GM19025 (cell line): Measurements from ENCODE around the gene ANO3.

Experiments
- ATAC-seq: cut with Tn5 transposase; IDR thresholded peaks from one replicate; pipeline ENCODE4 v1.9.1; 2021; ENCODE audit warnings: mild to moderate bottlenecking, low read depth, moderate library complexity; ENCODE audit not compliant: unreplicated experiment

ANO3 gene

DNA sequence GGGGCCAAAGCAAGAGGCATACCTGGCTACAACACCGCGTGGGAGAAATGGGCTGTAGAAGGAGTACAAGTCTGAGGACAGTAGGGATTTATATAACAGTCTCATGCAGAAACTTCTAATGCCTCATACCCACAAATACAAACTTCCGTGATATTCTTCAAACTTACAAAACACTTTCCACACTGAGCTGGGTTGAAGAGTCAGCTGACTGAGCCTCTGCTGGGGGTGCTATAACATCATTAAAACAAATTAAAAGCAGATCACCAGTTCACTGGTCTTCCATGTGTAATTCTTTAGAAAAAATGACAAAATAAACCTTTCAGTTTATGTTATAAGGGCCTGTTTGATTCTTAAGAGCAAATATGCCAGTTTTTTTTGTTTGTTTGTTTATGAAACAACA is 148.1 kb downstream of the ANO3 start:
- no peak for ATAC-seq

DNA sequence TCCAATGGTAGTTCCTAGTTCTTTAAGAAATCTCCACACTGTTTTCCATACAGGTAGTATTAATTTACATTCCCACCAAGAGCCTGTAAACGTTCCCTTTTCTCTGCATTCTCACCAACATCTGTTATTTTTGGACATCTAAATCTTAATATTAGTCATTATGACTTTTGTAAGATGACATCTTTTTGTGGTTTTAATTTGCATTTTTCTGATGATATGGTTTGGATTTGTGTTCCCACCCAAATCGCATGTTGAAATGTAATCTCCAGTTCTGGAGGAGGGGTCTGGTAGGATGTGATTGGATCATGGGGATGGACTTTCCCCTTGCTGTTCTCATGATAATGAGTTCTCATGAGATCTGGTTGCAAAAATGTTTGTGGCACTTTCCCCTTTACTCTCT is 151.2 kb downstream of the ANO3 start:
- ATAC-seq, result no peak

- ATAC-seq, result no peak
Observed at GRCh38 chr11:26490546-26490945, 158.6 kb downstream of the ANO3 start.

DNA sequence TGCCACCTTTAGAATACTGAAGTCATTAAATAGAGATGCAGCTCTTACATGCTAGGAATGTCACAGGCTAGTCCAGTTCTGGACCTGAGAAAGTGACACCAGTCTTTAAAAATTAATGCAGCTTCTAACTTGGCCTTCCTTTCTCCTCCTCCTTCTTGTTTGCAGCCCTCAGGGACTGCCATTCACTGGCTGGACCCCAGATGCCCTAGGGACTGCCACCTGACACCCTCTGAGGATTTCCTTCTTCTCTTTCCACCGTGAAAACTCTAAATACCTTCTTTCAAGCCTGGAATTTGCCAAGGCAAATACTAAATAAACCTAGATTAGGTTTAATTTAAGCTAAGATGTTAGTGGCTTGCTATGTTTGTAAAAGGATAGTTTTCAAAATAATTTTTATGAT is 161.7 kb downstream of the ANO3 start:
- ATAC-seq, result no peak

- no peak for ATAC-seq
Observed at GRCh38 chr11:26507229-26507628, 175.3 kb downstream of the ANO3 start.

DNA sequence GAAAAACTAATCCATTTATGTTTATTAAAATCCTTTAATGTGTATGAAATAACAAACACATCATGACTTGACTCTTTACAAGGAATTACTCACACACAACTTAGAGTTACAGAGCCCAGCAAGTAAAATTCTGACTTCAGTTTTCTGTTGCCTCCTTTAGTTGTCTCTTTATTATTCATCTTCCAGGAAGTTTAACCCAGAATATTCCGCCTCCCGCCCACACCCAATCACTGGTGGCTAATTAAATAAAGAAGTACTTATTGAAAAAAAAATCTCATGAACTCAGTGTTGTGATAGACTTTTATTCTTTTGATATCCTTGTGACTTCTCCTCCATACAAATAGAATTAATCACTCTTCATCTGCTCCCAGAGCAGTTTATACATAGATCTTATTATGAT is 178.2 kb downstream of the ANO3 start:
- ATAC-seq, result no peak

DNA sequence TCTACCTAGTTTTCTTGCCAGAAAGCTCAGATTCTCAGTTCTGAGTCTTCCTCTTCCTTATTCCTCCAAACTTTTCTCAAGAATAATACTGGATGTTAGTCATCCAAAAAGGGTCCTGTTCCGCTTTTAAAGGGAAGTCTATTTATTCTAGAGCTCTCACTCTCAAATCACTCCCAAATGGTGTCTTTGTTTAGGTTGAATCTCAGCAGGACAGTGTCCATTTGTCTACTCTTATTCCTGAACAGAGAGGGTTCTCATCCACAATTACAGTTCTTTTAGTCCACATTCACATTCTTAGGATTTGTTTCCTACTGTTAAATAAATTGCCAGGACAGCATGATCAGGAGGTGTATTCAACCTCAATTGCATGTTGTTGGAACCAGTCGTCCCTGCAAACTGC is 178.8 kb downstream of the ANO3 start:
- no peak for ATAC-seq

GRCh38 chr11:26512196-26512595 is 180.3 kb downstream of the ANO3 start:
- ATAC-seq, result no peak

DNA sequence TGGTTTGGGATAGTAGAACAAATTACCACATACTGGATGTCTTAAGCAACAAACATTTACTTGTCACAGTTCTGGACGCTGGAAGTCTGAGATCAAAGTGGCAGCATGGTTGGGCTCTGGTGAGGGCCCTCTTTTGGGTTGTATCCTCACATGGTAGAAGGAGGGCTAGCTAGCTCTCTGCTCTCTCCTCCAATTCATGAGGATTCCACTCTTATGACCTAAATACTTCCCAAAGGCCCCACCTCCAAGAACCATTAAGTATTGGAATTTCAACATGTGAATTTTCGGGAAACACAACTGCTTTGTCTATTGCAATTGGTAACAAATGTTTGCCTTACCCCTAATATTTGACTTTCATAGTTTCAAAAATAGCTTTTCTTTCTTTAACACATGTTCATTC is 187.5 kb downstream of the ANO3 start:
- no peak for ATAC-seq

DNA sequence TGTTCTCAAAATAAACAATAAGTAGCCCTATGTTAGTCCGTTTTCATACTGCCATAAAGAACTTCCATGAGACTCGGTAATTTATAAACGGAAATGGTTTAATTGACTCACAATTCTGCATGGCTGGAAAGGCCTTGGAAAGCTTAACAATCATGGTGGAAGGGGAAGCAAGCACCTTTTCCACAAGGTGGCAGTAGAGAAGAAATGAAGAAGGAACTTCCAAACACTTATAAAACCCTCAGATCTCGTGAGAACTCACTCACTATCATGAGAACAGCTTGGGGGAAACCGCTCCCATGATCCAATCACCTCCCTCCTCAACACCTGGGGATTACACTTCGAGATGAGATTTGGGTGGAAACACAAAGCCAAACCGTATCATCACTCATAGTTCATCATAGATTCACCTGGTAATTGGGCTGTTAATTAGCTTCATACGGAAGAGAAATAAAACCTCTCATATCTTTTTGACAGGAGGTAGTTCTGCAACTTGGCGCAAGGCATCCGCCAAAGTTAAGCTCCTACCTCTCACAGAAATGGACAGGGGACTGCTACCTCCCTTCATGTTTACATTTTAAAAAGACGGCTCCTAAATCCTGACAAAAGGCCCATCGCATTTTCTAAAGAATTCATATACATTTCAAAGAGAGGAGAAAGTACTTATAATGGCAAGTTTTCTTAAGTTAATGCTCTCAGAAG is 191.1 kb downstream of the ANO3 start:
- ATAC-seq, result no peak

DNA sequence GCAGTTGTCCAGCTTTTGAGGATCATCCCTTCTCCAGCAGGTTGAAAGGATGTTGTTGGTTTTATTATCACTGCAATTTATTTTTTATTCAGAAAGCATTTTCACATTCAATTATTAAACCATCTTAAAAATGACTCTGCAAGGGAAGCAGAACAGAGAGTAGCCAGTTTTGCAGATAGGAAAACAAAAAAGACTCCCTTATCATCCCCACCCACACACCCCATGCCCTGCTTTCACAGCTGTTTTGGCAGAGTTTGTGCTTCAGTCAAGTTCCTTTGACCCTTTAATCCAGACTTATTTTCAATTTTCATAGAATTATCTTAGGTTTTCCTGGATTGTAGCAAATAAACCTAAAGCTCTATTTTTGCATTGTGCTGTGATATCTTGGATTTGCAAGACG is 195.8 kb downstream of the ANO3 start:
- ATAC-seq, result no peak

DNA sequence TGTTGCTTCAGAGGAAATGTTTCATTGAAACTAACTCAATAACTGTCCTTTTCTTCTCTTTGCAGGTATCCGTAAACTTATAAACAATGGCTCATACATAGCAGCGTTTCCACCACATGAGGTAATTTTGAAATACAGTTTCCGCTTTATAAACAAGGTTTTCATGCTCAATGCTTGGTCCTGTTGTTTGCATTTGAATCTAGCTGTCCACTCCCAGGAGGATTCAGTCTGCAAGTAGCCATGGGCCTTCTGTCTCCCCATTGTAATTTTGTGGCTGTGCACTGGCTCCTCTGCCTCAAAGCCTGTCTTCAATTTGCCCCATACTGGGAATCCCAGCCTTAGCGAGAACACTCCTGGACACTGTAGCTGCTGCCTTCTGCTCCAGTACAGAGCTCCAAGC is 205.4 kb downstream of the ANO3 start:
- ATAC-seq, result no peak

GRCh38 chr11:26539517-26539916 is 207.6 kb downstream of the ANO3 start:
- ATAC-seq, result no peak

DNA sequence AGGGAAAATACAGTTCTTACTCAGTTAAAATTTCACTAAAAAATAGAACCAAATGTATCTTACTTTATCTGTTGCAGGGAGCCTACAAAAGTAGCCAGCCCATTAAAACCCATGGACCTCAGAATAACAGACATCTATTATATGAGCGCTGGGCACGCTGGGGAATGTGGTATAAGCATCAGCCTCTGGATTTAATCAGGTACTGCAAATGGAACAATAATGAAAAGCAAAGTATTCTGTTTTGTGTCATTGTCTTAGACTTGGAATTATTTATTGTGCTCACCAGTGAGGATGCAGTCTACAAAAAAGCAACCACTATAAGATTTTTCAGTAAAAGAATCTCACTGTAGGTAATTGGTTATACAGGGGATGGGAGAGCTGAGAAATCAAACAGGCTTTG is 209.9 kb downstream of the ANO3 start:
- ATAC-seq, result no peak

DNA sequence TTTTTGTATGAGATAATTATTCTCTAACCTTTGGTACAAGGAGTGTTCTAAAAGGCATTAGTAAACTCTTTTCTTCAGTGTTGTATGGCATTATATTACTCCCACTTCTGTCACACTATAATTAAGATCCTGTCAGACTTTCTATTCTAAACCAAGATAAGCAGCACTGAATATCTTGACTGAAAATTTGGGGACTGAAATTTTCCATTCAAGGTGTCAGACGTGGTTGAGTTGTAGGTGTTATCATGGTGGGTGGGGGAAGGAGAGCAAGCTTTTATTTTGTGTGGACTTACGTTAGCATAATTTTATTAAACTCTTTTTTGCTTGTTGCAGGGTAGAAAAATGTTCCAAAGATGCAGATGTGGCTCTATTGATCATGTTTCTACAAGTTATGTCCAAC is 217.2 kb downstream of the ANO3 start:
- no peak for ATAC-seq

GRCh38 chr11:26550022-26550421 is 218.1 kb downstream of the ANO3 start:
- no peak for ATAC-seq

DNA sequence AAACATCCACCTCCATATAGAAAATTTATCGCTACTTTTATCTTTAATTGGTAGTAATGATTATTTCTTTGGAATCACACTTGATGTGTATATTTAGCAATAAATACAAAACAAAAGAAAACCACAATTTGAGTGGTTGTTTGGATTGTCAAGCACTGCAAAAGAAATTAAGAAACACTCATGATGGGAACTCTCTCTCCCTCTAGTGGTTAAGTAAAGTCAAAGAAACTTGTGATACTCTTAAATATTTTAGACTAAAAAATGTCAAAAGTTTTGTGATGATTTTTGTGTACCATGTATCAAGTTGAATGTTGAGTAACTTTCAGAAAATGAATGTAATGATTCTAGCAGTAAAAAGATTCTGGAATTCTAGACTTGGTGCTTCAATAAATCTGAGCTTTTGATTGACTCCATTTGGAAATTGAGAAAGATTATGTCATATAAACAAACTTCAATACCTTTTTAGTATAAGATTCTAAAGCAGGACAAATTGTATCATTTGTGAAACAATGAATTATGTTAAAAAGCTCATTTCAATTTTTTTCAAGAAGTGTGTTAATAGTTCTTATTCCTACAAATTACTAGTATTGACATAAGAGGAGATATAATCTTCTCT is 219.4 kb downstream of the ANO3 start:
- no peak for ATAC-seq

- no peak for ATAC-seq
Observed at GRCh38 chr11:26553182-26553581, 221.3 kb downstream of the ANO3 start.

DNA sequence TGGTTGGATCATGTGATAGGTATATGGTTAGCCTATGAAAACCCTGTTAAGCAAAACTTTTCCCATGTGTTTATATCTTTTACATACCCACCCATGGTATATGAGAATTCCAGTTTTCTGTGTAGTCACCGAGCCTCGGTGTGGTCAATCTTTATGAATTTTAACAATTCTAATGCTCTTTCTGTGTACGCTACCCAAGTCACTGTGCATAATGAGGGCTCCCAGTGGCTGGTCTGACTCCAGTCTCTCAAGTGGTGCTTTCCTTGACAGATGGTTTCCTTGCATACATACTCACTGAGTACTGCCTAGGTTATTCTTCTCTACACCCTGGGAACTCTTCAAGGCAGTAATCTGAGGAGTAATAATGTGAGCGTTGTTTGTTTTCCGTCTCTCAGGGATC is 222.5 kb downstream of the ANO3 start:
- no peak for ATAC-seq

DNA sequence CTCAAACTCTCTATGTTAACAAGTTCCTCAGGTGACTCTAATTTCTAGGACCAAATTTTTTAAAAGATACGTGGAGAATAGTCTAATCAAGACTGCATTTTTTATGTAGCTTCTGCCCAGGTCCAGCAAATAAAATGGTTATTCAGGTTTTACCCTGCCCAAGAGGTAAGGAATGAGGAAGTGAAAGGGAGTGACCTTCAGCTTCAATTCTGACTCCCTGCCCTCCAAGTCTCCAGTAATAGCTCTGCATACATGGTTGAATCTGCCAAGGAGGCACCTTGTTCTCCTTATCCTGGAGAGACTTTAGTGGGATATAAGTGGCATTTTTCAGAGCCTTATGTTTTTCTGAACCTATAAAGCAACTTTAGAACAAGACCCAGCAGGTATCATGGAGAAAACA is 224.7 kb downstream of the ANO3 start:
- ATAC-seq, result no peak

DNA sequence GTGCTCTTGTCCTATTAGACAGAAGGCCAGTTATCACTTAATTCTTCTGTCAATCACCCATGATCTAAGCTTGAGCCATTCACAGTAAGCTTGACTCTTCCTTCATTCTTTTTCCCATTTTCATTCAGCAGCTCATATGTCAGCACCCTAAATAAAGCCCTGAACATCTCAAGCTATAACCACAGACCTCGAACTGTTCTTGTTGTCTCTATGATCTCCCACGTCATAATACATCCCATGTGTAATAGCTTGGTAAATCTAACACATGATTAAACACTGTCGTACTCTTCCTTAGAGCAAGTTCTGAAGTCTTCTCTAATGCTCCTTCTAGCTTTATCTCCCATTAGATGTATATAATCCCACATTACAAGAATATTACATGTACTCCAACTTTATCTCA is 225.7 kb downstream of the ANO3 start:
- no peak for ATAC-seq

GRCh38 chr11:26558190-26558589 is 226.3 kb downstream of the ANO3 start:
- no peak for ATAC-seq

DNA sequence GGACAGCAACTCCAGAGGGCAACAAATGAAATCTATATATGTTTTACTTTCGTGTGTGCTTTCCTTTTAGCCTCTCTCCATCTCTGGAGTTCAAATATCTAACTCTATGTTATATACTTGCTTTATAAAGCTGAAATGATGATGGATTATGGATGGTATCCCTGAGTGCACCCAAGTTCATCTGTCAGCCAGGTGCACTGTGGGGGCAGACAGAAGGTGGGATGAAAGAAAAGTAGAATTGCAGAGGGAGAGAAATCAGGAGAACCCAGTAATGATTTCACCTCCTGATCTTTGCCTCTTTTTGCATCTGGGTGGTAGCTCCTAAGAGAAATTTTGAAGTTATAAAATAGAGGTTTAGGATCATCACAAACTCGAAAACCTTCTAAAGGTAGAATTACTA is 237.7 kb downstream of the ANO3 start:
- no peak for ATAC-seq
